ENCODE measurements around the gene SPIRE1. TPM values are rescaled to one million over a fixed set of nuclear protein-coding genes. Genes with fewer than 3 reads are reported as not detected.

Gene SPIRE1
- total RNA-seq, 1 donor from 2014 or later, result 16.9 TPM

- intact Hi-C loops (cut with DNase I), result no loop called here
- no peak for TF ChIP-seq CTCF (IDR thresholded peaks at IDR 0.05)
- Histone ChIP-seq H3K9me3 (no peaks in the 10 kb centered on the region), H3K4me1 (peaks cover 0 to 16% of the 10 kb centered on the region in 2 donors), H3K27me3 (no peaks in the 10 kb centered on the region), H3K36me3 (no peaks in the 10 kb centered on the region), H3K4me3 (no peak overlapping the region), H3K27ac (no peak overlapping the region)
- DNase-seq (ENCODE audit: low spot score in 2 of 2), result no peak
Measured at GRCh38 chr18:12410081-12410481, 247.8 kb downstream of the SPIRE1 start.

- Histone ChIP-seq H3K9me3 (no peaks in the 10 kb centered on the region), H3K27ac (no peak overlapping the region), H3K4me3 (no peak overlapping the region), H3K27me3 (no peaks in the 10 kb centered on the region), H3K36me3 (no peaks in the 10 kb centered on the region), H3K4me1 (peaks cover 0 to 12% of the 10 kb centered on the region in 2 donors)
- TF ChIP-seq CTCF (IDR thresholded peaks at IDR 0.05), result no peak
- no peak for DNase-seq (ENCODE audit: low spot score in 2 of 2)
- intact Hi-C loops (cut with DNase I), result loop anchor here (5.0 kb wide), 1 partner anchor 538 kb away; the partner anchor contains the start of gene SEH1L
Measured at GRCh38 chr18:12409469-12409868, 248.4 kb downstream of the SPIRE1 start.

- Histone ChIP-seq H3K27me3 (no peaks in the 10 kb centered on the region), H3K4me3 (peak overlapping the region; percentile 80 to 93), H3K36me3 (no peaks in the 10 kb centered on the region), H3K9me3 (no peaks in the 10 kb centered on the region), H3K27ac (peak overlapping the region; percentile 84 to 87), H3K4me1 (peaks cover 0 to 12% of the 10 kb centered on the region in 2 donors)
- DNase-seq (ENCODE audit: low spot score in 2 of 2), result no peak
- TF ChIP-seq CTCF (IDR thresholded peaks at IDR 0.05), result no peak
- intact Hi-C loops (cut with DNase I), result loop anchor here (5.0 kb wide), 1 partner anchor 539 kb away; the partner anchor contains the start of gene SEH1L
Measured at GRCh38 chr18:12408247-12408869, 249.5 kb downstream of the SPIRE1 start.

GRCh38 chr18:12406371-12407111, 251.4 kb downstream of the SPIRE1 start:
- Histone ChIP-seq H3K9me3 (no peaks in the 10 kb centered on the region), H3K27ac (no peak overlapping the region), H3K4me1 (peaks cover 0 to 12% of the 10 kb centered on the region in 2 donors), H3K36me3 (no peaks in the 10 kb centered on the region), H3K27me3 (no peaks in the 10 kb centered on the region), H3K4me3 (no peak overlapping the region)
- no peak for TF ChIP-seq CTCF (IDR thresholded peaks at IDR 0.05)
- intact Hi-C loops (cut with DNase I), result loop anchor here (1.0 to 5.0 kb wide), 3 partner anchors 29 to 541 kb away; partner anchors contain the start of genes AFG3L2 and SEH1L
- DNase-seq (ENCODE audit: low spot score in 2 of 2), result no peak

GRCh38 chr18:12405066-12405465, 252.8 kb downstream of the SPIRE1 start:
- no peaks in the 10 kb centered on the region for H3K27me3 ChIP-seq
- H3K27ac ChIP-seq, result no peak overlapping the region
- intact Hi-C loops (cut with DNase I), result loop anchor here (5.0 kb wide), 1 partner anchor 542 kb away; the partner anchor contains the start of gene SEH1L
- peaks cover 0 to 12% of the 10 kb centered on the region in 2 donors for H3K4me1 ChIP-seq
- no peaks in the 10 kb centered on the region for H3K9me3 ChIP-seq
- H3K4me3 ChIP-seq, result no peak overlapping the region
- no peaks in the 10 kb centered on the region for H3K36me3 ChIP-seq
- TF ChIP-seq CTCF (IDR thresholded peaks at IDR 0.05), result no peak
- no peak for DNase-seq (ENCODE audit: low spot score in 2 of 2)

Measured in ascending aorta (tissue), 2 donors.